GM12891 (cell line): ENCODE measurements around the gene C3.

Experiments used
- POLR2A ChIP-seq: IDR thresholded peaks from 2 replicates; pipeline ENCODE4 v1.6.1; 2011; ENCODE audit warnings: low read depth, low read length, control low read depth
- POLR2AphosphoS5 ChIP-seq: IDR thresholded peaks from 2 replicates; pipeline ENCODE4 v1.6.1; 2011; ENCODE audit warnings: low read depth, low read length, control low read depth

GRCh38 chr19:6719992-6720368, 470 bp downstream of the C3 start:
- TF ChIP-seq POLR2A, result no peak
- TF ChIP-seq POLR2AphosphoS5, result no peak
